GM12878 (cell line): ENCODE measurements around the gene CFLAR. TPM values are rescaled to one million over a fixed set of nuclear protein-coding genes. Genes with fewer than 3 reads are reported as not detected.

Experiments
- ATAC-seq: fragments of 200-7000 bp; cut with Tn5 transposase; 3 replicates; pipeline ENCODE4 v1.9.1; 2020; ENCODE audit warnings: mild to moderate bottlenecking, moderate library complexity
- BruUV-seq: library from RNA; stranded (reverse); fragments of 400-500 nt; replicated peaks from 2 replicates; lab custom pipeline; 2021; lab: Mats Ljungman, UMichigan
- CTCF ChIA-PET: fragments of 300-600 bp; sonication (Branson Sonifier 250); formaldehyde crosslinking; extraction: SDS; loops from one replicate; lab custom pipeline; 2021; ENCODE audit warnings: inconsistent platforms; lab: Yijun Ruan, JAX
- POLR2A ChIA-PET: fragments of 350-600 bp; formaldehyde crosslinking; extraction: SDS; loops from one replicate; lab custom pipeline; 2021; ENCODE audit warnings: inconsistent platforms; lab: Charles Lee
- RAD21 ChIA-PET: fragments of 300-600 bp; sonication (Branson Sonifier 250); formaldehyde crosslinking; loops from one replicate; lab custom pipeline; 2023; ENCODE audit warnings: antibody characterized with exemption; ENCODE audit not compliant: unreplicated experiment; lab: Charles Lee
- SMC1A ChIA-PET: fragments of 300-600 bp; sonication (Branson Sonifier 250); formaldehyde crosslinking; loops from one replicate; lab custom pipeline; 2023; ENCODE audit not compliant: unreplicated experiment, uncharacterized antibody; lab: Charles Lee
- DNase-seq: peaks from one replicate; pipeline ENCODE4 v3.0.0-alpha.2; 2011; ENCODE audit warnings: low read depth, low spot score
- FAIRE-seq: peaks from 3 replicates; lab custom pipeline; 2011; peaks lifted over from hg19 to GRCh38; lab: Jason Lieb, UNC
- H2AFZ ChIP-seq: 2 replicates; pipeline ENCODE4 v1.6.0; 2011; ENCODE audit warnings: low read depth, low read length, control low read depth; ENCODE audit not compliant: control insufficient read depth
- H3K27ac ChIP-seq: 2 replicates; pipeline ENCODE4 v1.5.1; 2011; ENCODE audit warnings: control low read depth; ENCODE audit not compliant: control insufficient read depth, insufficient read depth
- H3K27me3 ChIP-seq, 2 experiments: replicated peaks in 1 of 2; 2 replicates each; pipeline versions ENCODE4 v1.6.0 to v1.6.1; 2011; ENCODE audit warnings: low read length in 1 of 2; ENCODE audit not compliant: control insufficient read depth in 2 of 2, insufficient read depth in 2 of 2
- H3K36me3 ChIP-seq, 2 experiments: 2 replicates each; pipeline ENCODE4 v1.5.1; 2011; ENCODE audit warnings: low read length in 1 of 2; ENCODE audit not compliant: control insufficient read depth in 2 of 2, insufficient read depth in 2 of 2
- H3K4me1 ChIP-seq: 2 replicates; pipeline ENCODE4 v1.6.1; 2011; ENCODE audit warnings: mild to moderate bottlenecking, low read length, moderate library complexity, mixed read lengths; ENCODE audit not compliant: control insufficient read depth, insufficient read depth
- H3K4me2 ChIP-seq: 2 replicates; pipeline ENCODE4 v1.6.0; 2011; ENCODE audit warnings: control low read depth; ENCODE audit not compliant: control insufficient read depth, insufficient read depth
- H3K4me3 ChIP-seq: fragments of 200-600 bp; sonication (generic); 2 replicates; pipeline ENCODE4 v1.5.1; 2016
- H3K79me2 ChIP-seq: 2 replicates; pipeline ENCODE4 v1.6.0; 2011; ENCODE audit warnings: low read length; ENCODE audit not compliant: control insufficient read depth, insufficient read depth
- H3K9ac ChIP-seq: 2 replicates; pipeline ENCODE4 v1.8.0; 2011; ENCODE audit warnings: low read length, control low read depth, mixed read lengths; ENCODE audit not compliant: control insufficient read depth, insufficient read depth
- H3K9me3 ChIP-seq: replicated peaks from 3 replicates; pipeline ENCODE4 v1.5.1; 2011; ENCODE audit warnings: mild to moderate bottlenecking, low read length; ENCODE audit not compliant: control insufficient read depth, insufficient read depth
- H4K20me1 ChIP-seq: 2 replicates; pipeline ENCODE4 v1.6.0; 2011; ENCODE audit not compliant: control insufficient read depth, insufficient read depth
- BCLAF1 ChIP-seq: fragments of 450-650 bp; IDR thresholded peaks from 2 replicates; pipeline ENCODE4 v1.6.1; 2017; ENCODE audit warnings: antibody characterized with exemption, mild to moderate bottlenecking, moderate library complexity
- CBX5 ChIP-seq: sonication (generic); IDR thresholded peaks from 2 replicates; pipeline ENCODE4 v1.6.1; 2016; ENCODE audit warnings: low read depth, moderate library complexity, mild to moderate bottlenecking, inconsistent platforms
- E2F4 ChIP-seq: IDR thresholded peaks from 2 replicates; pipeline ENCODE4 v1.6.1; 2012; ENCODE audit warnings: low read depth, low read length, improper control_type of control experiment
- EED ChIP-seq: sonication (generic); IDR thresholded peaks from 2 replicates; pipeline ENCODE4 v1.6.1; 2016; ENCODE audit warnings: antibody characterized with exemption, low read depth
- ELK1 ChIP-seq: IDR thresholded peaks from 2 replicates; pipeline ENCODE4 v1.6.1; 2012; ENCODE audit warnings: low read depth, low read length, improper control_type of control experiment
- GATAD2B ChIP-seq: fragments of 450-650 bp; conservative IDR thresholded peaks from 2 replicates; pipeline ENCODE4 v1.6.1; 2017; ENCODE audit warnings: low read depth, mild to moderate bottlenecking, moderate library complexity
- HSF1 ChIP-seq: fragments of 150-350 bp; IDR thresholded peaks from 2 replicates; pipeline ENCODE4 v1.6.1; 2014; ENCODE audit warnings: mild to moderate bottlenecking, low read depth, low read length
- IRF4 ChIP-seq: IDR thresholded peaks from 2 replicates; pipeline ENCODE4 v1.6.1; 2011; ENCODE audit warnings: low read depth, low read length
- MAX ChIP-seq: IDR thresholded peaks from 2 replicates; pipeline ENCODE4 v1.6.1; 2012; ENCODE audit warnings: low read depth, low read length, improper control_type of control experiment
- RAD51 ChIP-seq: fragments of 450-650 bp; IDR thresholded peaks from 2 replicates; pipeline ENCODE4 v1.6.1; 2016; ENCODE audit warnings: moderate library complexity, mild to moderate bottlenecking, inconsistent platforms
- ZBTB33 ChIP-seq: fragments of 450-650 bp; IDR thresholded peaks from 2 replicates; pipeline ENCODE4 v1.6.1; 2017; ENCODE audit warnings: mild to moderate bottlenecking
- WGBS: methylation state at CpG from one replicate; pipeline ENCODE4 v1.1.6; 2016; ENCODE audit warnings: low lambda C conversion rate; ENCODE audit not compliant: insufficient replicate concordance, insufficient coverage; ENCODE audit errors: missing lambda C conversion rate; 5-methylcytosine and 5-hydroxymethylcytosine counted together
- in situ Hi-C: fragments of 300-500 bp; cut with MboI; formaldehyde crosslinking; loops from 9 replicates; pipeline ENCODE4 v1.14.3; 2018; ENCODE audit warnings: mixed read lengths
- intact Hi-C: fragments of 100-400 bp; cut with micrococcal nuclease; formaldehyde crosslinking; loops from one replicate; pipeline ENCODE4 v1.14.2; 2022; ENCODE audit not compliant: unreplicated experiment
- polyA plus RNA-seq, 11 experiments: library from polyadenylated mRNA; depleted of rRNA in 4 of 11; unstranded in 6 of 11; stranded (reverse) in 5 of 11; fragments of >200 nt; fragmentation: Nextera tagmentation in 4 of 11; fragmentation: Illumina TruSeq in 1 of 11; extraction: Ambion mirVana in 4 of 11; extraction: Trizol in 1 of 11; gene quantifications; 1 replicate in 1 of 11; 2 replicates in 10 of 11; pipeline versions ENCODE4 v1.2.1 to v1.2.3, GENCODE V29; 2011 to 2016; ENCODE audit warnings: inconsistent platforms in 2 of 11, missing spikeins in 2 of 11, low read depth in 1 of 11
- total RNA-seq, 4 experiments: library from RNA; depleted of rRNA in 3 of 4; stranded (reverse); fragments of >200 nt in 3 of 4; fragmentation: Illumina TruSeq in 1 of 4; extraction: Trizol in 1 of 4; gene quantifications; 2 replicates each; pipeline versions ENCODE4 v1.2.1 to v1.2.3, GENCODE V29; 2013 to 2021
- TF ChIP-seq, protein P1 (sequence below): fragments of 450-650 bp; IDR thresholded peaks from 2 replicates; pipeline ENCODE4 v1.6.1; 2016; ENCODE audit warnings: mild to moderate bottlenecking

CFLAR gene
- total and polyA plus RNA-seq, 10 of the 15 experiments (the other 5 are each of a cell fraction or from before 2014, with no cell fraction given) = 80.6 to 181 (median 101) TPM

GRCh38 chr2:201186982-201187381 lies 71.0 kb downstream of the CFLAR start:
- no peaks in the 10 kb centered on the region for H3K36me3 ChIP-seq
- no peak overlapping the region for H3K9ac ChIP-seq
- TF ChIP-seq ELK1 = no peak
- no peak for TF ChIP-seq MAX
- no peak for TF ChIP-seq GATAD2B
- TF ChIP-seq RAD51 = no peak
- no peak for TF ChIP-seq ZBTB33
- TF ChIP-seq BCLAF1 = no peak
- no peak for TF ChIP-seq IRF4
- no peak for TF ChIP-seq HSF1
- no peak for TF ChIP-seq EED
- TF ChIP-seq CBX5 = no peak
- no peak for TF ChIP-seq E2F4
- TF ChIP-seq, protein P1, sequence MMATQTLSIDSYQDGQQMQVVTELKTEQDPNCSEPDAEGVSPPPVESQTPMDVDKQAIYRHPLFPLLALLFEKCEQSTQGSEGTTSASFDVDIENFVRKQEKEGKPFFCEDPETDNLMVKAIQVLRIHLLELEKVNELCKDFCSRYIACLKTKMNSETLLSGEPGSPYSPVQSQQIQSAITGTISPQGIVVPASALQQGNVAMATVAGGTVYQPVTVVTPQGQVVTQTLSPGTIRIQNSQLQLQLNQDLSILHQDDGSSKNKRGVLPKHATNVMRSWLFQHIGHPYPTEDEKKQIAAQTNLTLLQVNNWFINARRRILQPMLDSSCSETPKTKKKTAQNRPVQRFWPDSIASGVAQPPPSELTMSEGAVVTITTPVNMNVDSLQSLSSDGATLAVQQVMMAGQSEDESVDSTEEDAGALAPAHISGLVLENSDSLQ = no peak
- ATAC-seq = no peak
- in situ Hi-C loops = loop anchor here (5.0 kb wide), 2 partner anchors 40 to 175 kb away; no protein-coding TSS in a partner anchor
- FAIRE-seq = no peak
- H3K4me2 ChIP-seq = no peak overlapping the region
- ChIA-PET RAD21 (interaction anchor here (2.1 to 3.2 kb wide), 2 partner anchors 9 to 46 kb away, joined by 4 to 42 read pairs; no protein-coding TSS in a partner anchor), CTCF (interaction anchor here (5.0 kb wide), 1 partner anchor 46 kb away, joined by 52 read pairs; no protein-coding TSS in a partner anchor), POLR2A (no interaction called here), SMC1A (interaction anchor here (2.3 kb wide), 1 partner anchor 46 kb away, joined by 46 read pairs; no protein-coding TSS in a partner anchor)
- no peak for DNase-seq
- intact Hi-C loops = no loop called here
- no peak overlapping the region for H3K4me3 ChIP-seq
- no peaks in the 10 kb centered on the region; a peak in 2 of 4 replicates for H3K27me3 ChIP-seq
- no peaks in the 10 kb centered on the region for H4K20me1 ChIP-seq
- H3K79me2 ChIP-seq = no peaks in the 10 kb centered on the region; the same call in 1 of the 2 replicates
- H3K27ac ChIP-seq = no peak overlapping the region
- no peaks in the 10 kb centered on the region for H3K9me3 ChIP-seq
- H3K4me1 ChIP-seq = no peaks in the 10 kb centered on the region
- WGBS = 91% methylated on average over 5 of the region's 5 CpGs
- no TSS peak for BruUV-seq
- no peak overlapping the region for H2AFZ ChIP-seq
